Ovary (tissue), 3 donors: ENCODE measurements around the gene CD9.

ENCODE experiments used
- CTCF ChIP-seq, 3 donors: fragments of 450-650 bp in 2 of 3; fragments of 200-600 bp in 1 of 3; IDR thresholded peaks; one replicate each; pipeline versions ENCODE4 v1.5.1 to v1.8.0; 2016 to 2022; ENCODE audit warnings: antibody characterized with exemption in 3 of 3, mild to moderate bottlenecking in 1 of 3
- EP300 ChIP-seq: sonication (generic); formaldehyde crosslinking; IDR thresholded peaks from one replicate; pipeline ENCODE4 v1.6.1; 2017; ENCODE audit warnings: antibody characterized with exemption
- POLR2A ChIP-seq: fragments of 450-650 bp; IDR thresholded peaks from one replicate; pipeline ENCODE4 v1.6.1; 2017; ENCODE audit warnings: antibody characterized with exemption, mild to moderate bottlenecking, moderate library complexity
- donor health status: DM: no; HTN: no; CAD: no.

GRCh38 chr12:6189028-6189427 is 11.2 kb upstream of the CD9 start:
- no peak for TF ChIP-seq EP300
- no peak for TF ChIP-seq POLR2A
- TF ChIP-seq CTCF (IDR thresholded peaks at IDR 0.05): no peak
